Fibroblast of the aortic adventitia (primary cell): Measurements from ENCODE around the gene MMD2. TPM values are rescaled to one million over a fixed set of nuclear protein-coding genes. Genes with fewer than 3 reads are reported as not detected.

Source experiments
- DNase-seq: peaks from one replicate; pipeline ENCODE4 v3.0.0-alpha.2; 2010; ENCODE audit warnings: low read depth
- H3K4me3 ChIP-seq: 2 replicates; pipeline ENCODE4 v1.5.1; 2011; ENCODE audit warnings: low read depth, mild to moderate bottlenecking, control low read depth, low read length, moderate library complexity
- total RNA-seq: library from RNA; depleted of rRNA; stranded (reverse); fragments of >200 nt; gene quantifications from 2 replicates; pipeline ENCODE4 v1.2.3, GENCODE V29; 2012; ENCODE audit warnings: low replicate concordance
- TF ChIP-seq, protein P1 (sequence below): IDR thresholded peaks from 2 replicates; pipeline ENCODE4 v1.5.1; 2011; ENCODE audit warnings: mild to moderate bottlenecking, low read length, control low read depth, inconsistent platforms; ENCODE audit not compliant: insufficient read depth

MMD2 gene
- total RNA-seq = not detected in 2 replicates

DNA sequence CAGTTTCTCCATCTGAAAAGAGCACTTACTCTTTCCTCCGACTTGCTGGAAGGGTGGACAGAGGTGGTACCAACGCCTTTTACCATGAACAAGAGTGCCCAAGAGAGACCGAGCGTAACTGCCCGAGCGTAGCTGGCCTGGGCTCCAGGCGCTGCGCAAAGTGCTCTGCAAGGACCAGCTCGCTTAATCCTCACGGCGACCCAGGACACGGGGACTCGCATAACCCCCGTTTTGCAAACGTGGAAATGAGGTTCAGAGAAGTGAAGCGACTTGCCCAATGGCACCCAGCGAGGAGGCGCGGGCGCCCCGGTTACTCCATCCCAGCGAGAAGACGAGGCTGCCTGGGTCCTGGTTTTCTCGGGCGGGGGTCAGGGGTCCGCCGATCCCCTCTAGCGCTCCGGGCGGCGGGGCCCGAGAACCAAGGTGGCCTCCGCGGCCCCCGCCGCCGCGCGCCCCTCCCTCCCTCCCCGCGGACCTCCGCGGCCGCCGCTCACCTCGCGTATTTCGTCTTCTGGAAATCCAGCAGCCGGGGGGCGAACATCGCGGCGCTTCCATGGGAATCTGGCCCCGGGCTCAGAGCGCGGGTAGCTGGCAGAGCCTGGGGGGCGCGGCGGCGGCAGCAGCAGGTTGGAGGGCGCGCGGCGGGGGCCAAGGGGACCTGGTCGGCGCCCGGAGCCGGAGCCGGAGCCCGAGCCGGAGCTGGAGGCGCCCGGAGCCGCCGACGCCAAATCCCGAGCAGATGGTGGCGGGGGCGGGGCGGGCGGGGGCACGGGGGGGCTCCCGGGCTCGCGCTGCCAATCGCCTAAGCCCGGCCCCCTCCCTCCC is at the start of gene MMD2:
MMD2 (minus strand) TSS at position 711 of the 825 bp plus-strand sequence; CDS start at position 541, 170 bp downstream.
- TF ChIP-seq, protein P1, sequence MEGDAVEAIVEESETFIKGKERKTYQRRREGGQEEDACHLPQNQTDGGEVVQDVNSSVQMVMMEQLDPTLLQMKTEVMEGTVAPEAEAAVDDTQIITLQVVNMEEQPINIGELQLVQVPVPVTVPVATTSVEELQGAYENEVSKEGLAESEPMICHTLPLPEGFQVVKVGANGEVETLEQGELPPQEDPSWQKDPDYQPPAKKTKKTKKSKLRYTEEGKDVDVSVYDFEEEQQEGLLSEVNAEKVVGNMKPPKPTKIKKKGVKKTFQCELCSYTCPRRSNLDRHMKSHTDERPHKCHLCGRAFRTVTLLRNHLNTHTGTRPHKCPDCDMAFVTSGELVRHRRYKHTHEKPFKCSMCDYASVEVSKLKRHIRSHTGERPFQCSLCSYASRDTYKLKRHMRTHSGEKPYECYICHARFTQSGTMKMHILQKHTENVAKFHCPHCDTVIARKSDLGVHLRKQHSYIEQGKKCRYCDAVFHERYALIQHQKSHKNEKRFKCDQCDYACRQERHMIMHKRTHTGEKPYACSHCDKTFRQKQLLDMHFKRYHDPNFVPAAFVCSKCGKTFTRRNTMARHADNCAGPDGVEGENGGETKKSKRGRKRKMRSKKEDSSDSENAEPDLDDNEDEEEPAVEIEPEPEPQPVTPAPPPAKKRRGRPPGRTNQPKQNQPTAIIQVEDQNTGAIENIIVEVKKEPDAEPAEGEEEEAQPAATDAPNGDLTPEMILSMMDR = no peak
- no peak within 1 kb of the TSS for H3K4me3 ChIP-seq
- DNase-seq = no peak

- peak; percentile 43 for DNase-seq
- TF ChIP-seq, protein P1 = no peak
- H3K4me3 ChIP-seq = no peak overlapping the region
Observed at GRCh38 chr7:5005066-5005465, 46.1 kb upstream of the MMD2 start.

DNA sequence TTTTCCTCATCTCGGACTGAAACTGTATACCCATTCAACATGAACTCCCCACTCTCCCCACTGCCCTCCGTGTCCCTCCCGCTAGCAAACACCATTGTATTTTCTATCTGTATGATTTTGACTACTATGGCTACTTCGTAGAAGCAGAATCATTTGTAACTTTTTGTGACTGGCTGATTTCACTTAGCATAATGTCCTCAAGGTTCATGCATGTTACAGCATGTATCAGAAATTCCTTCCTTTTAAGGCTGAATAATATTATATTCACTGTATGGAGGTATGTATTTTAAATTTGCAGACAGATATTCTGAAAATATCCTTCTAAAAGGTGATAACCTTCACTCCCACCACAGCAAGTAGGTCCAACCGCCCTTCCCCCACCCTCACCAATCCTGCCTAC is 42.9 kb upstream of the MMD2 start:
- no peak overlapping the region for H3K4me3 ChIP-seq
- no peak for DNase-seq
- TF ChIP-seq, protein P1 = no peak

GRCh38 chr7:5001003-5001402 is 42.0 kb upstream of the MMD2 start:
- no peak for DNase-seq
- no peak overlapping the region for H3K4me3 ChIP-seq
- TF ChIP-seq, protein P1 = no peak

GRCh38 chr7:4999369-4999950 is 40.5 kb upstream of the MMD2 start:
- H3K4me3 ChIP-seq = no peak overlapping the region
- TF ChIP-seq, protein P1 = no peak
- DNase-seq = no peak

DNA sequence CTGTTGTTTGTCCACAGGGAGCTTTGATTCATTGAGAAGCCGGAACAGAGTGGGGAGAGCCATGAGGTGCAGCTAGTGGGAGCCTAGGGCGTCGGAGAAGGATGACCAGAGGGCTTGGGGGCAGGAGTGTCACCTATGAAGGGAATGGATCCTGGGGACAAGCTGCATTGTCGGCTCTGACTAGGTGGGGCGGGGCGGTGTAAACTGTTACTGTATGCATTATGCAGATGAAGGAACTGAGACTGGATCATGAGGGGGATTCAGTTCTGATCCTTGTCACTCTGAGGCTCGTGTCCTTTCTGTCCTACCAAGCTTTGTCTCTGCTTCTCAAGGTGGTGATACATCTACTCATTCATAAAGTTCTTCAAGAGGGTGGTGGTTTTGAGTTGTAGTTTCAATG is 39.9 kb upstream of the MMD2 start:
- DNase-seq = no peak
- H3K4me3 ChIP-seq = no peak overlapping the region
- TF ChIP-seq, protein P1 = no peak
